Subcutaneous abdominal adipose tissue (tissue), 5 donors: Measurements from ENCODE around the gene SAPCD1.

Experiments used
- H3K27ac ChIP-seq: one replicate; pipeline ENCODE4 v1.7.0; 2013; ENCODE audit warnings: low read depth, mild to moderate bottlenecking, inconsistent platforms, low read length, moderate library complexity
- H3K27me3 ChIP-seq, 5 donors: one replicate each; pipeline ENCODE4 v1.7.0; 2013; ENCODE audit warnings: low read length in 5 of 5, inconsistent platforms in 1 of 5; ENCODE audit not compliant: control insufficient read depth in 5 of 5, insufficient read depth in 4 of 5
- H3K36me3 ChIP-seq, 5 donors: one replicate each; pipeline ENCODE4 v1.7.0; 2013; ENCODE audit warnings: low read length in 5 of 5; ENCODE audit not compliant: control insufficient read depth in 5 of 5, insufficient read depth in 5 of 5
- H3K4me1 ChIP-seq, 5 donors: one replicate each; pipeline ENCODE4 v1.7.0; 2013; ENCODE audit warnings: low read length in 5 of 5, mild to moderate bottlenecking in 3 of 5, moderate library complexity in 1 of 5; ENCODE audit not compliant: control insufficient read depth in 5 of 5, insufficient read depth in 5 of 5
- H3K4me3 ChIP-seq, 5 donors: one replicate each; pipeline ENCODE4 v1.7.0; 2013; ENCODE audit warnings: low read length in 5 of 5, low read depth in 1 of 5
- H3K9ac ChIP-seq, 5 donors: one replicate each; pipeline ENCODE4 v1.7.0; 2013; ENCODE audit warnings: low read length in 5 of 5, mild to moderate bottlenecking in 4 of 5, moderate library complexity in 3 of 5
- H3K9me3 ChIP-seq, 5 donors: one replicate each; pipeline ENCODE4 v1.7.0; 2013; ENCODE audit warnings: low read length in 5 of 5; ENCODE audit not compliant: control insufficient read depth in 5 of 5
- donor health status: healthy.
- donor health status: healthy.
- donor health status: healthy.
- donor health status: healthy.
- donor health status: healthy.

SAPCD1 gene

GRCh38 chr6:31813465-31813849 is 51.0 kb downstream of the SAPCD1 start:
- no peaks in the 10 kb centered on the region for H3K9me3 ChIP-seq
- peak overlapping the region; percentile 100 for H3K27ac ChIP-seq
- peak overlapping the region; percentile 45 to 98 (median 80) for H3K9ac ChIP-seq
- peaks cover 13 to 25% (median 22%) of the 10 kb centered on the region in 5 donors for H3K4me1 ChIP-seq
- no peaks in the 10 kb centered on the region for H3K36me3 ChIP-seq
- H3K4me3 ChIP-seq, result peak overlapping the region in 3 of 5 donors; percentile 37 to 54 (median 49)
- H3K27me3 ChIP-seq, result no peaks in the 10 kb centered on the region
